Parathyroid adenoma (tissue), 2 donors: Measurements from ENCODE around the gene DUSP7.

Experiments
- H2AFZ ChIP-seq: fragments of 300-600 bp; sonication (generic); one replicate; pipeline ENCODE4 v1.7.0; 2017; ENCODE audit warnings: antibody characterized with exemption, mild to moderate bottlenecking
- H3K27ac ChIP-seq: fragments of 300-600 bp; sonication (generic); one replicate; pipeline ENCODE4 v1.7.0; 2017
- H3K27me3 ChIP-seq: fragments of 300-600 bp; sonication (generic); one replicate; pipeline ENCODE4 v1.7.0; 2017; ENCODE audit warnings: low read length; ENCODE audit not compliant: control insufficient read depth, insufficient read depth
- H3K36me3 ChIP-seq: fragments of 300-600 bp; sonication (generic); one replicate; pipeline ENCODE4 v1.7.0; 2017; ENCODE audit warnings: low read length; ENCODE audit not compliant: control insufficient read depth, insufficient read depth
- H3K4me1 ChIP-seq: fragments of 300-600 bp; sonication (generic); one replicate; pipeline ENCODE4 v1.7.0; 2017; ENCODE audit warnings: control low read depth
- H3K4me2 ChIP-seq: fragments of 300-600 bp; sonication (generic); one replicate; pipeline ENCODE4 v1.7.0; 2017; ENCODE audit warnings: low read length
- H3K4me3 ChIP-seq: fragments of 300-600 bp; sonication (generic); one replicate; pipeline ENCODE4 v1.7.0; 2017; ENCODE audit warnings: low read depth, low read length
- H3K79me2 ChIP-seq: fragments of 300-600 bp; sonication (generic); one replicate; pipeline ENCODE4 v1.7.0; 2017; ENCODE audit warnings: control low read depth
- H3K9ac ChIP-seq: fragments of 300-600 bp; sonication (generic); one replicate; pipeline ENCODE4 v1.7.0; 2017; ENCODE audit warnings: mild to moderate bottlenecking
- H3K9me3 ChIP-seq: fragments of 300-600 bp; sonication (generic); one replicate; pipeline ENCODE4 v1.7.0; 2017; ENCODE audit warnings: low read length; ENCODE audit not compliant: control insufficient read depth
- CTCF ChIP-seq: fragments of 300-600 bp; sonication (generic); IDR thresholded peaks from one replicate; pipeline ENCODE4 v1.7.0; 2017; ENCODE audit warnings: antibody characterized with exemption, mild to moderate bottlenecking
- donor health status: primary hyperparathyroidism.

DUSP7 gene

DNA sequence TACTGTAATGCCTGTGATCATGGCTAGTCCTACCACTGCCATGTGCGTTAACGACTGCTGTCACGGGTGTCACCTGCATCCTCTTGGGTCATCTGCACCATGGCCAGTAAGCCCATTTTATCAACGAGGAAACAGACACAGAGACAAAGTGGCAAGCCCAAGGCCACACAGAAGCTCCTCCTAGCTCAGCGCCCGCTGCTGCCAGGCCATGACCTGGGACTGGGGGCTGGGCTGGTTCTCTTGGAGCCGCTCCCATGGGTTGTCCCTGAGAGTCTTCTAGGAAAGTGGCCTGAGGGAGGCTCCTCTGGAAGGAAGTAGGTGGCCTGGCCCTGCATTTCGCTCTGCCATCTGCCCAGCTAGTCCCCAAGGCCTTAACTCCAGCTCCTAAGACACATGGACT is 4.9 kb downstream of the DUSP7 start:
- no peaks in the 10 kb centered on the region for H3K4me1 ChIP-seq
- TF ChIP-seq CTCF: no peak
- H3K27ac ChIP-seq: no peak overlapping the region
- no peaks in the 10 kb centered on the region for H3K27me3 ChIP-seq
- no peak overlapping the region for H3K9ac ChIP-seq
- H3K36me3 ChIP-seq: no peaks in the 10 kb centered on the region
- no peak overlapping the region for H3K4me2 ChIP-seq
- no peak overlapping the region for H2AFZ ChIP-seq
- no peaks in the 10 kb centered on the region for H3K79me2 ChIP-seq
- no peak overlapping the region for H3K4me3 ChIP-seq
- H3K9me3 ChIP-seq: no peaks in the 10 kb centered on the region

DNA sequence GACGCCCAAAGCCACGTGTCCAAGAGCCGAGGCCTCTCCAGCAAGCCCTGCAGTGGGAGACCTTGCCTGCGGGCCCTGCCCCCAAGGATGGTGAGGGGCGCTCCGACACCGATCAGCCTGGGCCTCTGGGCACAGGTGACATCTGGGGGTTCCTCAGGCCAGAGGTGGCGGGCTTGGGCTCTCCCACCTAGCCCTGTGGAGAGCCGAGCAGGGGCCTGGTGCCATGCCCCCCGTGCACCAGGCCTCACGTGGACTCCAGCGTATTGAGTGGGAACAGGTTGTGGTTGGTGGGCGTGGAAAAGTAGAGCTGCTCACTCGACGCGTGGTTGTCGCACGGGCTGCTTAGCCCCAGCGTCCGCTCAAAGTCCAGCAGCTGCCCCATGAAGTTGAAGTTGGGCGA is 5.8 kb downstream of the DUSP7 start:
- H2AFZ ChIP-seq: no peak overlapping the region
- H3K79me2 ChIP-seq: no peaks in the 10 kb centered on the region
- H3K4me2 ChIP-seq: no peak overlapping the region
- TF ChIP-seq CTCF: no peak
- H3K4me3 ChIP-seq: no peak overlapping the region
- no peaks in the 10 kb centered on the region for H3K9me3 ChIP-seq
- H3K4me1 ChIP-seq: no peaks in the 10 kb centered on the region
- H3K27me3 ChIP-seq: no peaks in the 10 kb centered on the region
- no peak overlapping the region for H3K9ac ChIP-seq
- no peak overlapping the region for H3K27ac ChIP-seq
- H3K36me3 ChIP-seq: no peaks in the 10 kb centered on the region

- no peaks in the 10 kb centered on the region for H3K4me1 ChIP-seq
- no peak overlapping the region for H3K4me2 ChIP-seq
- no peak for TF ChIP-seq CTCF
- H3K9me3 ChIP-seq: no peaks in the 10 kb centered on the region
- no peaks in the 10 kb centered on the region for H3K27me3 ChIP-seq
- no peaks in the 10 kb centered on the region for H3K79me2 ChIP-seq
- H3K4me3 ChIP-seq: no peak overlapping the region
- H3K9ac ChIP-seq: no peak overlapping the region
- H2AFZ ChIP-seq: no peak overlapping the region
- H3K36me3 ChIP-seq: no peaks in the 10 kb centered on the region
- H3K27ac ChIP-seq: no peak overlapping the region
Measured at GRCh38 chr3:52049503-52049902, 6.9 kb downstream of the DUSP7 start.

GRCh38 chr3:52047295-52047960 is 8.9 kb downstream of the DUSP7 start:
- Histone ChIP-seq H3K9me3 (no peaks in the 10 kb centered on the region), H3K79me2 (no peaks in the 10 kb centered on the region), H2AFZ (no peak overlapping the region), H3K36me3 (no peaks in the 10 kb centered on the region), H3K9ac (no peak overlapping the region), H3K4me2 (no peak overlapping the region), H3K27me3 (no peaks in the 10 kb centered on the region), H3K4me3 (no peak overlapping the region), H3K27ac (no peak overlapping the region), H3K4me1 (no peaks in the 10 kb centered on the region)
- TF ChIP-seq CTCF: no peak

DNA sequence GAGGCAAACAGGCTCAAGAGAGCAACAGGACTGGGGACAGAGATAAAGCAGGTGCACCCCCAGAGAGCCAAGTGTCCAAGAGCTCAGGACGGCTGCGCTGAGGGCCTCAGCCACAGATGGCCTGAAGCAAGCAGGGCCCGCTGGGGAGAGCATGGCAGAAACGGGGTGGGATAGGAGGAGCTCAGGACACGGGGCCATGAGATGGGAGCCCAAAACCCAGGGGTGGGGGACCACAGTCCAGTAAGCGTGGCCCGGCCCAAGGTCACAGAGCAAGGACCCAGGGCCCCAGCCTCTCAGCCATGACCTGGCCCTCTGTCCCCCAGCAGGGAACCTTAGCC is 9.5 kb downstream of the DUSP7 start:
- Histone ChIP-seq H3K9me3 (no peaks in the 10 kb centered on the region), H3K27ac (no peak overlapping the region), H3K9ac (no peak overlapping the region), H3K4me2 (no peak overlapping the region), H2AFZ (no peak overlapping the region), H3K79me2 (no peaks in the 10 kb centered on the region), H3K27me3 (no peaks in the 10 kb centered on the region), H3K36me3 (no peaks in the 10 kb centered on the region), H3K4me1 (no peaks in the 10 kb centered on the region), H3K4me3 (no peak overlapping the region)
- no peak for TF ChIP-seq CTCF
